ENCODE measurements around the gene C14orf119. TPM values are rescaled to one million over a fixed set of nuclear protein-coding genes. Genes with fewer than 3 reads are reported as not detected.

Gene C14orf119
- total RNA-seq, 1 experiment from 2014 or later, result 39.6 TPM

DNA sequence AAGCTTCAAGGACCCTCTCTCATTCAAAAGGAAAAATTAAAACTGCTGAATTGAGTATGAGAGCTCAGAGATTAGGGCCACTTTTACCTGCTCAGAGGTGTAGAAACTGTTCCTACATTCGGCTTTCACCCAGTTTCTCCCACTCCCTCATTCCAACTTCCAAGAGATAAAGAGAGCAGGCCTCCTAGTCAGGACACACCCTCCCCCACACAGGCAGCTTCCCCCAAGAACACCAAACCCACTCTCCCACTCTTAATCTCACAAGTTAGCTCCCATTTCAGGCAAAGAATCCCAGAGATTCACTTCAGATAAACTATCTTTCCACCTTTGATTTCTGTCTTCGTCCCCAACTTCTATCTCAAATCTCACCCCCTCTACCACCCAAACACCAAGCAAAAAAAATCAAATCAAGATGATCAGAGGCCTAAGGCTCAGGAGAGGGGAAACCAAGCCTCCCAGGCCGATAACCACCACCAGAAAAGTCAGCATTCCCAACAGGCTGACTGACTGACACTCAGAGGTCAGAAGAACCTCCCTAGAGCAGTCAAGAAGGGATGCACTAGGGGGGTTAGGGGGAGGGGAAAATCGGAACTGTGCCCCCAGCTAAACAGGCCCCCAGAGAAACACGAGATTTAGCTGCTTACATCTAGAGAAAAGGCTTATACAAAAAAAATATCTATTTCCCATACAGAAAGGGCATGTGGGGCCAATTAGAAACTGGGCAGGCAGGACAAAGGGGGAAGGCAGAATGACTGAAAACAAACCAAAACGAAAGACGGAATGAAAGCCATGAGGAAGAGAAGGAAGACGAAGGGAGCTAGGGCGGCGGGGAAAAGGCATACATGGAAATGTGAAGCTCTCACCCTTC, 24.8 kb upstream of the C14orf119 start:
- no peaks in the 10 kb centered on the region for H3K9me3 Mint-ChIP-seq (ENCODE audit: unreplicated experiment)
- intact Hi-C loops (cut with micrococcal nuclease), result no loop called here
- TF ChIP-seq, protein P1, sequence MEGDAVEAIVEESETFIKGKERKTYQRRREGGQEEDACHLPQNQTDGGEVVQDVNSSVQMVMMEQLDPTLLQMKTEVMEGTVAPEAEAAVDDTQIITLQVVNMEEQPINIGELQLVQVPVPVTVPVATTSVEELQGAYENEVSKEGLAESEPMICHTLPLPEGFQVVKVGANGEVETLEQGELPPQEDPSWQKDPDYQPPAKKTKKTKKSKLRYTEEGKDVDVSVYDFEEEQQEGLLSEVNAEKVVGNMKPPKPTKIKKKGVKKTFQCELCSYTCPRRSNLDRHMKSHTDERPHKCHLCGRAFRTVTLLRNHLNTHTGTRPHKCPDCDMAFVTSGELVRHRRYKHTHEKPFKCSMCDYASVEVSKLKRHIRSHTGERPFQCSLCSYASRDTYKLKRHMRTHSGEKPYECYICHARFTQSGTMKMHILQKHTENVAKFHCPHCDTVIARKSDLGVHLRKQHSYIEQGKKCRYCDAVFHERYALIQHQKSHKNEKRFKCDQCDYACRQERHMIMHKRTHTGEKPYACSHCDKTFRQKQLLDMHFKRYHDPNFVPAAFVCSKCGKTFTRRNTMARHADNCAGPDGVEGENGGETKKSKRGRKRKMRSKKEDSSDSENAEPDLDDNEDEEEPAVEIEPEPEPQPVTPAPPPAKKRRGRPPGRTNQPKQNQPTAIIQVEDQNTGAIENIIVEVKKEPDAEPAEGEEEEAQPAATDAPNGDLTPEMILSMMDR (IDR thresholded peaks at IDR 0.05; ENCODE audit: unreplicated experiment), result no peak
- H3K27me3 Mint-ChIP-seq (ENCODE audit: insufficient read depth, unreplicated experiment), result no peaks in the 10 kb centered on the region
- no peak for DNase-seq (ENCODE audit: unreplicated experiment)
- ChIA-PET CTCF (interaction anchor here (0.6 to 3.7 kb wide), 29 partner anchors 9 to 1969 kb away, joined by 3 to 27 read pairs (median 4); partner anchors contain the start of genes ACIN1 and C14orf119), POLR2A (interaction anchor here (0.6 to 3.2 kb wide), 23 partner anchors 8 to 305 kb away, joined by 3 to 66 read pairs (median 4); partner anchors contain the start of genes ACIN1, AJUBA, C14orf119 and HAUS4)
- H3K27ac Mint-ChIP-seq (ENCODE audit: low read depth, unreplicated experiment), result peak overlapping the region; percentile 88
- no TSS peak for BruUV-seq (replicated peaks)
- peaks cover 82% of the 10 kb centered on the region for H3K36me3 Mint-ChIP-seq (ENCODE audit: insufficient read depth, unreplicated experiment)
- peaks cover 26% of the 10 kb centered on the region for H3K4me1 Mint-ChIP-seq (ENCODE audit: insufficient read depth, unreplicated experiment)
- peak overlapping the region; percentile 85 for H3K4me3 Mint-ChIP-seq (ENCODE audit: unreplicated experiment)

DNA sequence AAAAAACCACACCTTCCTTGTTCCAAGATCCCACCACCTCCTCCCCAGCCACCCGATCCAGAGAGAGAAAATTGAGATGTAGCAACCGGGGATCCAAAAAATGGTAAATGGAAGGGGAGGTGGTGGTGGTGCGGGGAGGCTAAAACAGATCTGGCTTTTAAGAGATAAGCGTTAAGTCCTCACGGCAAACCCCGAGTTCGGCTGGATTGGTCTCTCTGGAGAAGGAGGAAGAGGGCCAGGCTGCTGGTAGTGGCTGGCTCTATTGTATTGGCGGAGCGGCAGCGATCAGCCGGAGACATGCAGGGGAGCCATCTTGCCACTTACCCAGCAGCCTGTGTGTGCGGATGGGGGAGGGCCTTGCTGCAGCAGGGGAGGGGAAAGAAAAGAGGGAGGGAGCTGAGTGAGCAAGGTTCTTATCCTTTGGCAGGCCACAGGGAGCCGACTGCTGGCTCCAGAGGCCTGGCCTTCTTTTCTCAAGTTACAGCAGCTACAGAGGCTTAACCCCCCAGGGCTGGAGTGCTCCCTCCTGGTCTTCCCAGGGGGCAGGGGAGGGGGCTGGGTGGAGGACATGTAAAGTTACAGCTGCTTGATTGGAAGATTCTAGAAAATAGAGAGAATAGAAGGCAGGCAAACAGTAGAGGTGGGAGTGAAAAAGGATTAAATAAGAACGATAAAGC, 23.9 kb upstream of the C14orf119 start:
- H3K4me1 Mint-ChIP-seq (ENCODE audit: insufficient read depth, unreplicated experiment), result peaks cover 19% of the 10 kb centered on the region
- no TSS peak for BruUV-seq (replicated peaks)
- intact Hi-C loops (cut with micrococcal nuclease), result no loop called here
- DNase-seq (ENCODE audit: unreplicated experiment), result peak; percentile 89
- POLR2A ChIA-PET, result interaction anchor here (0.5 to 3.2 kb wide), 27 partner anchors 9 to 1489 kb away, joined by 3 to 66 read pairs (median 4); partner anchors contain the start of genes ACIN1, AJUBA, C14orf119 and OXA1L
- peaks cover 82% of the 10 kb centered on the region for H3K36me3 Mint-ChIP-seq (ENCODE audit: insufficient read depth, unreplicated experiment)
- peak overlapping the region; percentile 88 for H3K27ac Mint-ChIP-seq (ENCODE audit: low read depth, unreplicated experiment)
- no peaks in the 10 kb centered on the region for H3K9me3 Mint-ChIP-seq (ENCODE audit: unreplicated experiment)
- H3K27me3 Mint-ChIP-seq (ENCODE audit: insufficient read depth, unreplicated experiment), result no peaks in the 10 kb centered on the region
- CTCF ChIA-PET, result interaction anchor here (0.7 to 3.7 kb wide), 22 partner anchors 8 to 1970 kb away, joined by 3 to 27 read pairs (median 4); partner anchors contain the start of genes ACIN1 and C14orf119
- peak overlapping the region; percentile 85 for H3K4me3 Mint-ChIP-seq (ENCODE audit: unreplicated experiment)
- TF ChIP-seq, protein P1 (IDR thresholded peaks at IDR 0.05; ENCODE audit: unreplicated experiment), result no peak

DNA sequence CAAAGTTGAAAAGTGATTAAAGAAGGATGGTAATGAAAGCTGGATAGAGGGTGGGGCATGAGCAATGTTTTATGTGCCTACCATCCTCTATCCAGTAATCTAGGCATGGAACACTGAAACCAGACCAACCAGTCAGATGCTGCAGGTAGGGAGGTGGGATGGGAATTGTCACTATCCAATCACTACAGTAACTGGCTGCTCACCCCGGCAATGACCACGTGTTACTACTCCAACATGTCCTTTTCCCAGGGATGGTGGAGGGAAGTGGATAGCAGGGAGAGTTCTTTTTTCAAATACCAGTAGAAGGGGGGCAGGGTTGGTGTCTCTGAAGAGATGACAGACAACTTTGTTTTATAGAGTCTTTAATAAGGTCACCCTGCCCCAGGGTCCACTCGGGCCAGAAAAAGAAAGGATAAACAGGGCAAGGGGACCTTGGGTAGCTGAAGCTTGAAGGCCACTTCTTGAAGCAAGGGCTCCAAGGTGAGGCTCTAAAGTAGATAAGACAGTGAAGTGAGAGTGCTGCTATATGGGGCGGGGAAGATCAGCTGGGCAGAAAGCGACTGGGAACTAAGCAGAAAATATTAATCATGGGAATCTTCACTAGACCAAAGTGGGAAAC, 23.3 kb upstream of the C14orf119 start:
- no TSS peak for BruUV-seq (replicated peaks)
- DNase-seq (ENCODE audit: unreplicated experiment), result no peak
- intact Hi-C loops (cut with micrococcal nuclease), result no loop called here
- H3K4me3 Mint-ChIP-seq (ENCODE audit: unreplicated experiment), result peak overlapping the region; percentile 85
- H3K27me3 Mint-ChIP-seq (ENCODE audit: insufficient read depth, unreplicated experiment), result no peaks in the 10 kb centered on the region
- no peaks in the 10 kb centered on the region for H3K9me3 Mint-ChIP-seq (ENCODE audit: unreplicated experiment)
- peak overlapping the region; percentile 88 for H3K27ac Mint-ChIP-seq (ENCODE audit: low read depth, unreplicated experiment)
- peaks cover 19% of the 10 kb centered on the region for H3K4me1 Mint-ChIP-seq (ENCODE audit: insufficient read depth, unreplicated experiment)
- POLR2A ChIA-PET, result interaction anchor here (0.5 to 3.2 kb wide), 21 partner anchors 9 to 1489 kb away, joined by 3 to 66 read pairs (median 4); partner anchors contain the start of genes ACIN1, AJUBA, C14orf119 and PABPN1
- H3K36me3 Mint-ChIP-seq (ENCODE audit: insufficient read depth, unreplicated experiment), result peaks cover 82% of the 10 kb centered on the region
- CTCF ChIA-PET, result interaction anchor here (1.2 to 3.7 kb wide), 11 partner anchors 8 to 115 kb away, joined by 3 to 27 read pairs (median 8); partner anchors contain the start of genes ACIN1 and C14orf119
- TF ChIP-seq, protein P1 (IDR thresholded peaks at IDR 0.05; ENCODE audit: unreplicated experiment), result no peak

Measured in MCF 10A (cell line).